AG10803 (cell line): ENCODE data around the gene DHRS12.

Experiments used
- DNase-seq: peaks from one replicate; pipeline ENCODE4 v3.0.0; 2010; ENCODE audit warnings: low read depth
- H3K4me3 ChIP-seq: 2 replicates; pipeline ENCODE4 v1.5.1; 2011; ENCODE audit warnings: mild to moderate bottlenecking, low read length, control low read depth
- CTCF ChIP-seq: conservative IDR thresholded peaks from 2 replicates; pipeline ENCODE4 v1.5.1; 2011; ENCODE audit warnings: mild to moderate bottlenecking, low read length, control low read depth, inconsistent platforms

DHRS12 gene

GRCh38 chr13:51818276-51818675 is 14.3 kb upstream of the DHRS12 start:
- TF ChIP-seq CTCF: no peak
- no peak for DNase-seq
- no peak overlapping the region for H3K4me3 ChIP-seq

DNA sequence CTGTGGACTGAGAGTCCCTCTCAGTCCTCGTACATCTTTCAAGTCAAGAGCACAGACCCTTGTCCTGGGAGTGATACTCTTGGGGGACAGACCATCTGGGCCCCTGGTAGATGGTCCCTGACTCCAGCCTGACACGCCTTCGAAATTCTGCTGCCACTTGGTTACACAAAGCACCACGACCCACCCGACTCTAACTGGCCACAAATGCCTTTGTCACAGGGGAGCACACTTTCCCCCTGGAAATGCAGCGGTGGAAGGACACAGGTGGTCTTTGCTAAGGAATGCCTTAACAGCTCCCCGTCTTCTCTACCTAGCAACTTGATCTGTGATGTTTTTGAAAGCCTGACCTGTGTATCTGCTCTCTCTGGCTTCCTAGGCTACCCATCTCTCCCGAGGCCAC is 13.8 kb upstream of the DHRS12 start:
- DNase-seq: no peak
- no peak for TF ChIP-seq CTCF
- no peak overlapping the region for H3K4me3 ChIP-seq

- no peak for DNase-seq
- no peak overlapping the region for H3K4me3 ChIP-seq
- TF ChIP-seq CTCF: no peak
Observed at GRCh38 chr13:51816604-51817249, 12.8 kb upstream of the DHRS12 start.

GRCh38 chr13:51815848-51816247 is 11.9 kb upstream of the DHRS12 start:
- no peak overlapping the region for H3K4me3 ChIP-seq
- DNase-seq: no peak
- TF ChIP-seq CTCF: no peak

- peak overlapping the region; percentile 49 for H3K4me3 ChIP-seq
- TF ChIP-seq CTCF: peak; percentile 93
- peak; percentile 41 for DNase-seq
Observed at GRCh38 chr13:51814825-51815650, 11.1 kb upstream of the DHRS12 start.

DNA sequence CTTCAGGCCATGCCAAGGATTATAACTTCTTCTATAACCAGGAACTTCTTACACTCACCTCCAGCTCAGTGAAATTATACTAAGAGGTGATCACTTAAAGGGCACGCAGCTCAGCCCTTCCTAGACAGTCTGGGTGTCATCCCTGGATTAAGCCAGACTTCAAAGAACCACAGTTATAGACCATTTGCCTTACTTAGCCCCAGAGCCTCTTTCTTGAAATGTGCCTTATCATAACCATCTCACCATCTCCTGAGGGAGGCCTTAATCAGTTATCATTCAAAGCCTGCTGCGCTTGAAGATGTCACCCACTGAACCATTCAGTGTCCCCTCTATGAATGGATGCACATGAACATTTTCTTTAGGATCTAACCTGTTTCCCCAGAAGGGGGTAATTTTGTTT is 10.1 kb upstream of the DHRS12 start:
- TF ChIP-seq CTCF: no peak
- no peak for DNase-seq
- H3K4me3 ChIP-seq: no peak overlapping the region

GRCh38 chr13:51811920-51812451 is 8.0 kb upstream of the DHRS12 start:
- H3K4me3 ChIP-seq: no peak overlapping the region
- DNase-seq: no peak
- no peak for TF ChIP-seq CTCF
